ENCODE data around the gene DNAAF2.

Gene DNAAF2

GRCh38 chr14:49582113-49582977 lies 52.7 kb downstream of the DNAAF2 start:
- TF ChIP-seq CTCF (IDR thresholded peaks at IDR 0.05; ENCODE audit: low read length, missing control alignments): no peak
- DNase-seq (ENCODE audit: low read depth): no peak
- H3K4me3 ChIP-seq (replicated peaks; ENCODE audit: low read depth, low read length): no peak overlapping the region

- no peak for DNase-seq (ENCODE audit: low read depth)
Observed at GRCh38 chr14:49581209-49582112, 53.6 kb downstream of the DNAAF2 start.

DNA sequence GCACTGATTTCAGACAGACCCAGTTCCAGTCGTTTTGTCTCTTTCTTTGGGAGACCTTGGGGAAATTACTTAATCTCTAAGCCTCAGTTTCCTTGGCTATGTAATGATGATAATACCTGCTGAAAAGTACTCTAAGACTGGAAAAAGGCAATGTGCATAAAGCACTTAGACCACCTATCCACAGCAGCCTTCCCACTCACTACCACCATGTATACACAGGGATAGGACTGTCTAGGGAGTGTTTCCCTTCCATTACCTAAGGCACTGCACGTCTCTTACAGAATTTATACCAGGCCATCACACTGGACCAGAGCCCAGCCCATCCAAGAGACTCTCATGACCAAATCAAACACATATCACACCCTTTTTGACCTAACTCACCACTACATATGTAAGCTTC lies 55.2 kb downstream of the DNAAF2 start:
- TF ChIP-seq CTCF (IDR thresholded peaks at IDR 0.05; ENCODE audit: low read length, missing control alignments): no peak
- no peak overlapping the region for H3K4me3 ChIP-seq (replicated peaks; ENCODE audit: low read depth, low read length)
- DNase-seq (ENCODE audit: low read depth): no peak

More at GRCh38 chr14:49581209-49582112, 53.6 kb downstream of the DNAAF2 start:
- no peak overlapping the region for H3K4me3 ChIP-seq (replicated peaks; ENCODE audit: low read depth, low read length)
- no peak for TF ChIP-seq CTCF (IDR thresholded peaks at IDR 0.05; ENCODE audit: low read length, missing control alignments)

DNA sequence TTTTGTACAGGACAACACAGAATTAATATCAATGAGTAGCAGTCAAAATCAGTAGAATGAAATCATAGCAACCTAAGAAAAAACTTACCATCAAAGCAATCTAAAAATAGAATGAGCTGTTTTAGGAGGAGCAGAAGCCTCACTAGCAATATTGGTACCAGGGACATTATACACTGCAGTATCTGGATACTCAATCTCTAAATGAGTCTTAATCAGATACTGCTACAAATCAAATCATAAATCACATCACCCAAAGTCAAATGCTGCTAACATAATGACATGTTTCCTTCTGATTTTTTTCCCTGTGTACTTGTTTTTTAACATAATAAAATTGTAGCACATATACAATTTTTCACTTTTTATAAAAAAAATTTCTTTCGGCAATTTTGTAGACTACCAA lies 56.9 kb downstream of the DNAAF2 start:
- H3K4me3 ChIP-seq (replicated peaks; ENCODE audit: low read depth, low read length): no peak overlapping the region

More for the DNA sequence above, 56.9 kb downstream of the DNAAF2 start:
- DNase-seq (ENCODE audit: low read depth): no peak
- TF ChIP-seq CTCF (IDR thresholded peaks at IDR 0.05; ENCODE audit: low read length, missing control alignments): no peak

All from fibroblast of pulmonary artery (primary cell).